C4-2B (cell line): Measurements from ENCODE around the gene DACT1.

Source experiments
- ZFX ChIP-seq: fragments of 450-650 bp; IDR thresholded peaks from 2 replicates; pipeline ENCODE4 v1.6.1; 2017
- TF ChIP-seq, protein P1 (sequence below): fragments of 450-650 bp; conservative IDR thresholded peaks from 2 replicates; pipeline ENCODE4 v1.5.1; 2017; ENCODE audit warnings: mild to moderate bottlenecking

DNA sequence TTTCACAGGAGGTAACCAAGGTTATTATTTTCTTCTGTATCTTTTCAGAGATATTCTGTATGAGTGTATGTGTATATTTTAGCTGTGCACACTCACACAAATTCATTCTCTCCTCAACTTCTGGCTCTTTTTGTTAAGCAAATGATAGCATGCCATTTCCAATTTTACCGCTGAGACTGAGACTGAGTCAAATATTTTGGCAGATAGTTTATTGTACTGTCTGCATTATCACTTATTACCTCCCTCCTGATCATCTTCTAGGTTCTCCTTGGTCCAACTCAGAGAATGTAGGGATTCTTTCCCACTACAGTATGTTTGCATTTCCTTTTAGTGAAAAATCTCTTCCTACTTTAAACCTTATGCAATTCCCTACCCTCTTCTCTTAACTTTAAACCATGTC is 33.3 kb downstream of the DACT1 start:
- TF ChIP-seq, protein P1, sequence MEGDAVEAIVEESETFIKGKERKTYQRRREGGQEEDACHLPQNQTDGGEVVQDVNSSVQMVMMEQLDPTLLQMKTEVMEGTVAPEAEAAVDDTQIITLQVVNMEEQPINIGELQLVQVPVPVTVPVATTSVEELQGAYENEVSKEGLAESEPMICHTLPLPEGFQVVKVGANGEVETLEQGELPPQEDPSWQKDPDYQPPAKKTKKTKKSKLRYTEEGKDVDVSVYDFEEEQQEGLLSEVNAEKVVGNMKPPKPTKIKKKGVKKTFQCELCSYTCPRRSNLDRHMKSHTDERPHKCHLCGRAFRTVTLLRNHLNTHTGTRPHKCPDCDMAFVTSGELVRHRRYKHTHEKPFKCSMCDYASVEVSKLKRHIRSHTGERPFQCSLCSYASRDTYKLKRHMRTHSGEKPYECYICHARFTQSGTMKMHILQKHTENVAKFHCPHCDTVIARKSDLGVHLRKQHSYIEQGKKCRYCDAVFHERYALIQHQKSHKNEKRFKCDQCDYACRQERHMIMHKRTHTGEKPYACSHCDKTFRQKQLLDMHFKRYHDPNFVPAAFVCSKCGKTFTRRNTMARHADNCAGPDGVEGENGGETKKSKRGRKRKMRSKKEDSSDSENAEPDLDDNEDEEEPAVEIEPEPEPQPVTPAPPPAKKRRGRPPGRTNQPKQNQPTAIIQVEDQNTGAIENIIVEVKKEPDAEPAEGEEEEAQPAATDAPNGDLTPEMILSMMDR: no peak
- no peak for TF ChIP-seq ZFX
